ENCODE results near the gene CA6.
"Not testable (repeated sequence)": the region's sequence is repeated elsewhere in the genome, so short reads cannot be mapped to it uniquely, and the experiment has no call there.

Gene CA6

DNA sequence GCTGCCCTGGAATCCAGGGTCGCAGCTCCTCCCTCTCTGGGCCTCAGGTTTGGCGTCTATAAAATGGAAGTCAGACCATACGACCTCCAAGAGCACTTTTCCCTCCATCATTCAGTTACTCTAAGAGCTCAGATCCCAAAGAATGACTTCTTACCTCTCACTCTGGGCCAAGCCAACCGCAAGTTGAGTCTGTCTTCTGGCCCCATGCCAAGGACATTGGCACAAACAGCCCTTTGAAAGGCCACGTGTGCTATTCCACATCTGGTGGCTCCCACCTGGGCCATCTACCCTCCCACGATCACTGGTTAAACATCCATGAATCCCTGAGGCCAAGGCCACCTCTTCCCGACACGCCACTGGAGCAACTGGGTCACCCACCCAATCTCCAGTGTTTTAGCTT lies 68.2 kb downstream of the CA6 start:
- TF ChIP-seq, protein P1, sequence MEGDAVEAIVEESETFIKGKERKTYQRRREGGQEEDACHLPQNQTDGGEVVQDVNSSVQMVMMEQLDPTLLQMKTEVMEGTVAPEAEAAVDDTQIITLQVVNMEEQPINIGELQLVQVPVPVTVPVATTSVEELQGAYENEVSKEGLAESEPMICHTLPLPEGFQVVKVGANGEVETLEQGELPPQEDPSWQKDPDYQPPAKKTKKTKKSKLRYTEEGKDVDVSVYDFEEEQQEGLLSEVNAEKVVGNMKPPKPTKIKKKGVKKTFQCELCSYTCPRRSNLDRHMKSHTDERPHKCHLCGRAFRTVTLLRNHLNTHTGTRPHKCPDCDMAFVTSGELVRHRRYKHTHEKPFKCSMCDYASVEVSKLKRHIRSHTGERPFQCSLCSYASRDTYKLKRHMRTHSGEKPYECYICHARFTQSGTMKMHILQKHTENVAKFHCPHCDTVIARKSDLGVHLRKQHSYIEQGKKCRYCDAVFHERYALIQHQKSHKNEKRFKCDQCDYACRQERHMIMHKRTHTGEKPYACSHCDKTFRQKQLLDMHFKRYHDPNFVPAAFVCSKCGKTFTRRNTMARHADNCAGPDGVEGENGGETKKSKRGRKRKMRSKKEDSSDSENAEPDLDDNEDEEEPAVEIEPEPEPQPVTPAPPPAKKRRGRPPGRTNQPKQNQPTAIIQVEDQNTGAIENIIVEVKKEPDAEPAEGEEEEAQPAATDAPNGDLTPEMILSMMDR (conservative IDR thresholded peaks at IDR 0.05) = no peak
- no peak for TF ChIP-seq ZFX (IDR thresholded peaks at IDR 0.05)
- H3K27ac ChIP-seq = no peak overlapping the region

DNA sequence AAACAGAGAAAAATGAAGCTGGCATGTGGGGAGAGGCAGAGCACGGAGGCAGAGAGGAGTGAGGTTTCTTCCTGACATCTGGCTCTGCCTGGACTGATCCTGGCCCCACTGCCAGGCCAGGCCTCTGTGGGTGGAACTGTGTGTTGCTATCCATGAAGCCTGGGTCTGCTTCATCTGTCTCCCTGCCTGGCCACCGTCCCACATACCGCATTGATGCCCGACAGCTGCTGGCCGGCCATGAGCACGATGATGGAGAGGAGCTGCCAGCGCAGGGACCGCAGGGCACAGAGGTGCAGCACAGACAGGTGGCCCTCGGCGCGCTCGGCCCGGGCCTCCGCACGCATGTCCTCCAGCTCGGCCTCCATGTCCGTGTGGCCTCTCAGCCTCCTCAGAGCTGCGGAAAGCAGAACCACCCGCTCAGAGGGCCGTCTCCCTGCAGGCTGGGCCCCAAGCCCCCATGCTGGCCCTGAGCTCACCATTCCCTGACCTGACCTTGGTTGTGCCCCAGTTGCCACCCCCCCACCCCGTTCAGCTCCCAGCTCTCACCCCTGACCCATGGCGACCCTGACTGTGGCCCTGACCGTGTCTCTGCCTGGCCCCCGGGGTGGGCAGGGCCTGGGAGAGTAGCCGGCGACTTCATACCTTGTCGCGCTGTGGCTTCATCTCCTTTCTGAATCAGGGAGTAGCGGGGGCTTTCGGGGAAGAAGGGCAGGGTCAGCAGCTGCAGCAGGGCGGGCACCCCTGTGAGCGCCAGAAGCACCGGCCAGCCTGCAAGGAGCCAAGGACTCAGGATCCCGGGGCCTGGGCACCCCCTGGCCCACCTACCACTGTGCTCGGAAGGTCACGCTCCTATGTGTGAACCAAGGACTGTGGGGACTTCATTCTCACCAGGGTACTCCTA lies 69.1 kb downstream of the CA6 start:
- no peak for TF ChIP-seq ZFX (IDR thresholded peaks at IDR 0.05)
- TF ChIP-seq, protein P1 (conservative IDR thresholded peaks at IDR 0.05) = no peak

DNA sequence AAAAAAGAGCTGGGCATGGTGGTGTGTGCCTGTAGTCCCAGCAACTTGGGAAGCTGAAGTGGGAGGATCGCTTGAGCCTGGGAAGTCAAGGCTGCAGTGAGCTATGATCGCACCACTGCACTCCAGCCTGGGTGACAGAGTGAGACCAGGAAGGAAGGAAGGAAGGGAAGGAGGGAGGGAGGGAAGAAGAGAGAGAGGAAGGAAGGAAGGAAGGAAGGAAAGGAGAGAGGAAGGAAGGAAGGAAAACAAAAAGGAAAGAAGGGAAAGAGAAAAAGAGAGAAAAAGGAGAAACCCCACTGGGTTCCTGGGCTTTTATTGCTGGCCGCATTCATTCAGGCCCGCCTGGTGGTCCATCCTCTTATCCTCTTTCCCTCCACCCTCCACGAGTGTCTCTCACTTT lies 70.8 kb downstream of the CA6 start:
- H3K27ac ChIP-seq = no peak overlapping the region
- no peak for TF ChIP-seq ZFX (IDR thresholded peaks at IDR 0.05)
- TF ChIP-seq, protein P1 (conservative IDR thresholded peaks at IDR 0.05) = no peak

More for the DNA sequence above, 69.1 kb downstream of the CA6 start:
- H3K27ac ChIP-seq = no peak overlapping the region

DNA sequence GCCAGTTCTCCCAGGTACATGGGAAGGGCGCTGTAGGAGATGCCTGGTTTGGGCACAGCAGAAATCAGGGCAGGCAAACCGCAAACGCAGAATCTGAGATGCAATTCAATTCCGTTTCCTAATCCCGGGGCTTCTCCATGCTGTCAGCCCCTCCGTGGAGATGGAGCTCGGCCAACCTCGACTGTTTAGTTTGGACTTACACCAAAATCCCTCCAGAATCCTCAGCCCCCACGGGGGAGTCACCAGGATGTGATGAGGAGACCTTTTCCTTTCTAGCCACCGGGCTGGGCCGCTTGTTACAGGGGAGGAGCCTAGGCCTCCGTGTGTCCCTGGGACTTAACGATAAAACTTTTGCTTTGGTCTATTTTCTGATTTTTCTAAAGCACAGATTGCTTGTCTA lies 72.7 kb downstream of the CA6 start:
- no peak for TF ChIP-seq ZFX (IDR thresholded peaks at IDR 0.05)
- TF ChIP-seq, protein P1 (conservative IDR thresholded peaks at IDR 0.05) = no peak
- no peak overlapping the region for H3K27ac ChIP-seq

DNA sequence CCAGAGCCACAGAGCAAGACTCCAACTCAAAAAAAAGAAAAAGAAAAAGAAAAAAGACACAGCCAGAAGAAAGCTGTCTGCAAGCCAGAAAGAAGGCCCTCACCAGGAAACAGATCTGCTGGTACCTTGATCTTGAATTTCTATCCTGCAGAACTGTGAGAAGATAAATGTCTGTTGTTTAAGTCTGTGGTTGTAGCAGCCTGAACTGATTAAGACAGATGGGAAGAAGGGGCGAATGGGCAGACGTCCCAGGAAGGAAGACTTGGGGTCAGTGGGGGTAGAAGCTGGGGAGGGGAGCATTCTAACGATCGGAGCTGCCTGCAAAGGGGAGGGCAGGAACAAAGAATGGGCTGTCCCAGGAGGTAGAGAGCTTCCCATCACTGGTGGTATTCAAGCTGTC lies 74.2 kb downstream of the CA6 start:
- TF ChIP-seq ZFX (IDR thresholded peaks at IDR 0.05) = no peak
- TF ChIP-seq, protein P1 (conservative IDR thresholded peaks at IDR 0.05) = no peak
- no peak overlapping the region for H3K27ac ChIP-seq

DNA sequence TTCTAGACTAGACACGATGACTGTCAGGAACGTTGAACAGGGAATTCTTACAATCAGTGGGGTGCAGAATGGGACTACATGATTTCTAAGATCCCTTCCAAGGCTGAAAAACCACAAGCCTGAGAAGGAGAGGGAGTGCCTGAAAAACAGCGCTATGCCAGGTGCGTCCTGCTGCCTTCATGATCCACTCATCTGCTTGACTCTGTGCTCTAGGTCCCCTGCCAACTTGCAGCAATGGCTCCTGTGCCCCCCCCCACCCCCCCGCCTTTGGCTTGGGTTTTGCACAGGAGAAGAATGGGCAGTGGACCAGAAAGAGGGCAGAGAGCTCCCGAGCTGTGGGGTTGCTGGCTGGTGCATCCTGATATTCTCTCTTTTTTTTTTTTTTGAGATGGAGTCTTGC lies 74.6 kb downstream of the CA6 start:
- H3K27ac ChIP-seq = no peak overlapping the region
- TF ChIP-seq, protein P1 (conservative IDR thresholded peaks at IDR 0.05) = no peak
- no peak for TF ChIP-seq ZFX (IDR thresholded peaks at IDR 0.05)

DNA sequence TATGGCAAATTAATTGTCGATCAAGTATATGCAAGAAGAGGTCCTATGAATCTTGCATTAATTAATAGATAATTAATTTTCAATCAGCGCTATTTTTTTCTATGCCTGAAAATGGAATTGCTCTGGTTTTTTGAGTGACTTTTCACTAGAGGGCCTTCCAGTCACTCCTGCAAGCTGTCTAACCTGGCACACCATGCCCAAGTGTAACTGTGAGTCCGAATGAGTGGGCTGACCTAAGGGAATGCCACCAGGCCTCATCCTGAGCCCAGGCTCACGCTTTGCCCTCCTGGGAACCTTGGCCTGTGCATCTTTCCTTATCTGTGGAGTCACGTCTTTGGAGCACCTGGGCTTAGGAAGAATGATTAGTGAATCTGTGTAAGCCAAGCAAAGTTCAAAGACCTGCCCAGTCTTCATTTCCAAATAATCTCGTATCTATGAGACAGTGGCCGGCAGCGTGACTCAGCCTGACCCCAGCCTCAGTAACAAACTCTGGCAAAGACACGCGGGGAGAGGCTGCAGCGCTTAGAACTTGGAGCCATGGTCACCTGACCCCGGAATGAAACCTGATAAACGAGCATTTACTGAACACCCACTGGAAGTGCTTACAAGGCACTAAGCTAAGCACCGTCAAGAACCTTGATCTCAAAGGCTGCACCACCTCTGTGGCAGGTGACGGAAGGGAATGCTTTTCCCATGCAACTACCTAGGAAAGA lies 76.5 kb downstream of the CA6 start:
- H3K27ac ChIP-seq = not testable (repeated sequence)

All from C4-2B (cell line).